ENCODE data around the gene H2BK1.

DNA sequence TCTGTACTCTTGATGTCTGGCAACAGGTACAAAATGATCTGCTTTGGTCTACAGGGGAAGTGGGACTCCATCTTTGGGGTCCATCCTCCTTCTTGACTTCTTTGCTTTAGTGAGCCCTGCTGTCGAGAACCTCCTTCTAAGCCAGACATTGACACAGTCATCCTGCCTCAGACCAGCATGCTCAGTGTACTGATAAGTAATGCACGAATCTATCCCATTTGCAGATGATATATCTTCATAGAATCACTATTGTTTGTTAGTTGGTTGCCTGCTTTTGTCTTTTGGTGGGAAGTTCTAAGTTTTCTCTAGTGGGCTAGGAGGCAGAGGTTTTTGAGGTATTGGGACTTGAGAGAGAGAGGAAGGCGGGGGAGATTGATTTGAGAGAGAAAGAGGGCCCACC, 8.9 kb downstream of the H2BK1 start:
- TF ChIP-seq CTCF (IDR thresholded peaks at IDR 0.05) (no peak), POLR2A (IDR thresholded peaks at IDR 0.05) (no peak)

All from lower leg skin (tissue), 3 donors.